ENCODE data around the gene AADACL4.
A peak's percentile ranks its signal among the peaks of the same experiment; 100 is the strongest.

The AADACL4 gene

DNA sequence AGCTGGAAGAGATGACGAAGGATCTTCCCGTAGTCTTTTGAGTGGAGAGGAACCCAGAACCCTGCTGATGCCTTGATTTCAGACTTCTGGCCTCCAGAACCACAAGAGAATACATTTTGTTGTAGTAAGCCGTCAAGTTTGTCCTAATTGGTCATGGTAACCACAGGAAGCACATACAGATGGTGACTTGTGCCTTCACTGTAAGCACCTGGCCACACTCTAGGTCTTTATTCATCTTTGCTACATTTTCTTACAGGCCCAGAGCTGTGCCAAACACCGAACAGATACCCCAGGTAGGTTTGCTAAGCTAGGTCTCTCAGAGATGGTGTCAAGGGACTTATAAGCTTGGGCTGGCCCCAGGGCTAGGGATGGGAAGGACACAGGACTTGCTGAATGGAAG lies 30.7 kb upstream of the AADACL4 start:
- DNase-seq, result no peak

DNA sequence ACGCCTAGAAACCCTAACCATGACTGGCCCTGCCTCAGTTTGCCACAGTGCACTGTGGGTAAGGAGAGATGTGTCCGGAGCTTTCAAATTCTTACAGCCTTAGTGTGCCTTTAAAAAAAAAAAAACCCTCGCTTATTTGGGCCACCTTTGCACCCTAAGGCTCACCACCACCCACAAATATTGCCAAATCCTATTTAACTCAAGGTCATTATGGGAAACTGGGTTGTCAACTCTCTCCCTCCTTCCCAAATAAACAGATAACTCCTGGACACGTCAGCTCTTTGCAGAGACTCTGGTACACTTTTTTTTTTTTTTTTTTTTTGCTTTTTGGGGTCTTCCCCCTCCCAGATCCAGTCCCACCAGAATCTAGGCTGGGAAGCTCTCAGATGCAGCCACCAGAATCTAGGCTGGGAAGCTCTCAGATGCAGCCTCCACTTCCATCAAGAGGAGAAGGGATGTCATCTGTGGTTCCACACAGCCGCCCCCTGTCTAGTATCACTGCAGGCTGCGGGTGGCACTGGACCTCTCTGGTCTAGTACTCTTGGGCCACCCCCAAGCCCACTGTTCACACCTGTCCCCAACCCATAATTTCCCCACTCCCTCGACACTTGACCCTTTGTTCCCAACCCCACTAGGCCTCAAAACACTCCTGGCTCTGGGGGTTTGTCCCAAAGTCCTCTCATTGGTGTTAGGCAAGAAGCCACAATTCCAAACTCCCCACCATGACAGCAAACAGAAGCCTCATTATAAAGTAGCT lies 29.3 kb upstream of the AADACL4 start:
- no peak for DNase-seq

DNA sequence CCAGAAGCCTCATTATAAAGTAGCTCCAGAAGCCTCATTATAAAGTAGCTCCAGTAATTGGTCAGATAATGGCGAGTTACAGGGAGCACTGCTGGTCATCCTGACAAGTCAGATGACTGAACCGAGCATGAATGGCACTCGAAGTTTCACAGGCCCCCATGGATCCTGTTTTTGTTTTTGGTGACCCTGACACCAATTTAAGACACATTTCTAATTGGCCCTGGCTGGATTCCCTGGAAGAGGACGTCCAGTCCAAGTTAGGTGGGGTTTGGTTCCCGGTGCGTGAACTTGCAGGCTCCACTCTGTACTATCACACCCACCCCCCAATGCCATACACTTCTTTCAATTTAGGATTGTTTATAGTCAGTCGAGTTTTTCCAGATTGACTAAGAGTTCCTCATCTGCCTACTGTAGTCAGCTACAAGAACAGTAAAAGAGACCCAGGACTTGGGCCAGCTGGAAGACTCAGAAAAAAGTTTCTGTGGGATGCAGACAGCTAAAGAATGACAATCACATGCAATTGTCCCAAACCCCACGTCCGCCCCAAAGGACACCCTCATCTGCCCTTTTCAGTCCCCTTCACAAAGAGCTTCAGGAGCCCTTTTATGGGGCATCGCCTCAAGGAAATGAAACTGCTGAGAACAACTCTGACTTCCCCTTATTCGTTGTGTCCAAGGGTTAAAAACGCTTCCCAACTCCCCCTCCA lies 28.6 kb upstream of the AADACL4 start:
- DNase-seq, result no peak

DNA sequence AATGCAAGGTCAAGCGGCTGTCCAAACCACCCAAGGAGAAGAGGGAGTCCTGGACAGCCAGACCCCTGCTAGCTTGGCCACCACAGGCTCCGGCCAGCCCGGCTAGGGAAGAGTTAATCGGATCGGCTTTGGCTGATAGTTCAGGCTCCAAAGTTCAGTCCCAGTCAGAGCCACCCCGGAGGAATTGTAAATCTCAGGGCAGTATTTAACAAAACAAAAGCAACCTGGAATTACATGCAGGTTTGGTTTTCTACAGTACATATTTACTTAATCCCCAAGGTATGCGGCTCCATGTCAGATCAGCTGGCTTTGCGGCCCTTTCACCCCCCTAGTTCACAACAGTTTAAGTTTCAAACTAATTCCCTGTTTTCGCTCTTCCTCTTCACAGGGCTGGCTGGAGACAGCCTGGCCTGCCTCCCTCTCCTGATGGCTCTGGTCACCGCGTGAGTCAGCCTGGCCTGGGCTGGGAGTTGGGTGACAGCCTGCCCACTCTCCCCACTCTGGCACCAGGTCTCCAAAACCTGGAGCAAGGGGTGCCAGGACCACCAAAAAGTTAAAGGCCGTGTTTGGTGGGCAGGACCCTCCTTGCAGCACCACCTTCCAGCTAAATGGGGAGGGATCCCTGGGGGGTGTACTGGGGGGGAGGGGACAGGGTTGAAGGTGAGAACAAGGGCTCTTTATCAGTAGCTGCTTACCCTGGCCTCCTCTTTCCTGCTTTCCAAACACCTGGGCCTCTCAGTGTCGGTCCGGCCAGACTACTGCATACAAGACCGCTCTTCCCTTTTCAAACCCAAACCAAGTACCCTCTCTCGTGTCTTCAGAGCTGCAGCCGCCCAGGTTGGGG lies 27.8 kb upstream of the AADACL4 start:
- no peak for DNase-seq

DNA sequence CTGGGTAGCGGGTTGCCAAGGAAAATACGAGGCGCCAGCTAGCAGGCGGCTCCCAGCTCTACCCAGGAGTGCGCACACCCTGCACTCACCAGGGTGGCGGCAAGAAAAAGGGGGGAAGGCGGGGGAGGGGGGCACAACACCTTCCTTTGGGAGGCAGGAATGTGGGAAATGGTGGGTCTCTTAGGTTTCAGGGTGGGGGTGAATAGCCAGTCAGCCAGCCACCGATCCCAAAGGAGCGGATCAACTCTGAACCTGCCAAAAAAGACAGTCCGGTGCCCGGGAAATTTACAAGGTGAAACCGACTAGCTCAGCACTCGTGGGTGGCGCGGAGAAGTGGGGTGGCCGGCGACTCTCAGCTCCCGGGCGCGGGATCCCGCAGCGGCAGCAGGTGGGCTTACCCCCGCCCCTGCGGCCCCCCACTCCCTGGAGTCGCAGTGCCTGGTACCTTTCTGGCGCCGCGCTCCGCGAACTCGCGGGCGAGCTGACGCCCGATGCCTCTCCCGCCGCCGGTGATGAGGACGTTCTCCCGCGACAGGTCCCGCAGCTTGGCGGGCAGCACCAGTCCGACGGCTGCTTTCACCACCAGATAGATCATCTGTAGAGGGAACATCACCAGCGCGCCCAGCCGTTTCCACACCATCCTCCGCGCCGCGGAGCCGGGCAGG lies 27.0 kb upstream of the AADACL4 start:
- no peak for DNase-seq

DNA sequence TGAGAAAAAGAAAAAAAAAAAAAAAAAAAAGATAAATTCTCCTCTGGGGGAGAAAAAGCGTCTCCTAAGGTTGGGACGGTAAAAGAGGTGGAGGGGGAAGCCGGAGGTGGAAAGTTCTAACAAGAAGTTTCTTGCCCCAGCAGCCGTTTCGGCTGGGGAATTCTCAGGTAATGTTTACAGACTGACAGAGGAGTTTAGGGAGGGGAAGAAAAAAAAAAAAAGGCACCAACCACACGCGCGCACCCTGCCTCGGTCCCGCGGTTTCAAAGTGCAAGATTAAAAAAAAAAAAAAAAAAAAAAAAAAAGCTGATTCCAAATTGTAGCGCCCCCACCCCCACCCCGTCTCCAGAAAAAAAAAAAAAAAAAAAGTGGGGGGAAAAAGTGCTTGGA lies 26.4 kb upstream of the AADACL4 start:
- no peak for DNase-seq

DNA sequence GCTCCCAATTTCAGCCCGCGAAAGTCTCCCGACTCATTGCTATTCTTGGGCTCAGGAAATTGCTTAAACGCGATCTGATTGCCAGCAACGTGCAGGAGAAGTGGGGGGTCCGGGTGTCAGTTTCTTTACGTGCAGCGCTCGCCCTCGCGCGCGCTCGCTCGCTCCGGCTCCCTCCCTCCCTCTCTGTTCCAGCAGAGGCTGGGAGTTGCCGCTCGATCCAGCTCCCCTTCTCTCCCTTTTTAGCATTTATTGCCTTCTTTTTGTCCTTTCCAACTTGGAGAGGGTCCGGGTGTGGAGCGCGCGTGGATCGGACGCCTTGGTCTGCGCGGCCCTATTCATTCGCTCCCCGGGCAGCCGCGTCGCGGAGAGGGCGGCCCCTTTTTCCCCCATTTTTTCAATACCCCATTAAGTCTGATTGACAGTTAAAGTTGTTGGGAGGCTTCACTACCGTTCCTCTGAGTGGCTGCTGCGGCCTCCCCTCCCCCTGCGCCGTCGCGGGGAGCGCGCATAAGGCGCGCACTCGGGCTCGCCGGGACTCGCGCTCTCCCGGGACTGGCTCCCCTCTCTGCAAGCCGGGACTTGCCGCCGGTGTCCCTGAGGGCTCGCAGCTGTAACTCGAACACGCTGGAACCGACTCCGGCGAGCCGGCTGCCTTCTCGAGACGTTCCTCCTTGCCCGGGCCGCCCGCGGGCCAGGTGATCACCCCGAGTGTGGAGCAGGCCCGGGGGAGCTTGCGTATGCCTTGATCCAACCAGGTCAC lies 25.8 kb upstream of the AADACL4 start, which contains the start of gene DHRS3:
TSS of gene DHRS3 (minus strand) at position 310 of the 760 bp plus-strand sequence. CDS start 862 bp downstream, outside the sequence.
- DNase-seq, result peak; percentile 76

DNA sequence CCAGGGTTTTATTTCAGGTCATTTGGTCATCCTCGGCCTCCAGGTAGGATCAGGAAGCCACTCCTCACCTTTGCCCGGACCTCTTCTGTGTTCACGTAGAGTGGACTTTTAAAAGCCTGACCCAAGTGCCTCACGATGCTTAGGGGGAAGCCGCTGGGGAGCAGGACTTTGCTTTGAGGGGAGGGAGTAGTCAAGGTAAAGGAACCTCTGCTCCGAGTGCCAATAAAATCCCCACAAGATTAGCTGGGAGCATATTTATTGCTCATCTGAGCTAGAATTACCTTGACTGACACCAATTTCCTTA lies 25.3 kb upstream of the AADACL4 start:
- no peak for DNase-seq

DNA sequence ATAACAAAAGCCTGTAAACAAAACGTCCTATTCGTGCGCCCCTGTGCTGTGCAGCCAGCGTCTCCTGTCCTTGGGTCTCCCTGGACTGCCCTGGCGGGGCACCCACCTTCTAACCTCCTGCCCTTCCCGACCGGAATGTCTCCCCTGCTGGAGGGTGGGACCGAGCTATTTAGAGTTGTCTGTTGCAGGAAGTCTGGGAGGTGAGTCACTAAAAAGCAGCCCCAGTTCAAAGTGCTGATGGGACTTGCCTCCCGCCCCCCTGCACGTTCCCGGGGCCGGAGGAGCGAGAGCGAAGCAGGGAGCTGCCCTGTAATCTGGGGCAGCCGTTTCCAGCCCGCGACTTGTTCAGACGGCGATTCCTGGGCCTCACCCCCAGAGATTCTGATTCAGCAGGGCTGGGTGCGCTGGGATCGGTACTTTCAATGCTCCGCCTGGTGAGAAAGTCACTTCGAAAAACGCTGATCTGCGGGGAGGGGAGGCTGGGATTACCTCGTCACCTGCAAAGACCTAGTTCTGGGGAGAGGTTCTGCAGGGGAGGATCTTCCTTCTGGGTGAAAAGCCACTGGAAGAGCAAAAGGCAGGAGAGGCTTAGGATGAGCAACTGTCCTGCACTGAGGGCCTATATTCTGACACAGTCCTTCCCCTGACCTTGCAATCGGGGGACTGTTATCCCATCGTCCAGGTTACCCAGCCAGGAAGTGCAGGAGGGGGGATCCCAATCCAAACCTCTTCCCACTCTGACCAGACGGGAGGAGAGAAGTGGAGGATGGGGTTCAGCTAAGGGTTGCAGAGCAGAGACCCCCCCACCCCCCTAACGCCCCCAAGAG lies 24.7 kb upstream of the AADACL4 start:
- peak; percentile 89 for DNase-seq

DNA sequence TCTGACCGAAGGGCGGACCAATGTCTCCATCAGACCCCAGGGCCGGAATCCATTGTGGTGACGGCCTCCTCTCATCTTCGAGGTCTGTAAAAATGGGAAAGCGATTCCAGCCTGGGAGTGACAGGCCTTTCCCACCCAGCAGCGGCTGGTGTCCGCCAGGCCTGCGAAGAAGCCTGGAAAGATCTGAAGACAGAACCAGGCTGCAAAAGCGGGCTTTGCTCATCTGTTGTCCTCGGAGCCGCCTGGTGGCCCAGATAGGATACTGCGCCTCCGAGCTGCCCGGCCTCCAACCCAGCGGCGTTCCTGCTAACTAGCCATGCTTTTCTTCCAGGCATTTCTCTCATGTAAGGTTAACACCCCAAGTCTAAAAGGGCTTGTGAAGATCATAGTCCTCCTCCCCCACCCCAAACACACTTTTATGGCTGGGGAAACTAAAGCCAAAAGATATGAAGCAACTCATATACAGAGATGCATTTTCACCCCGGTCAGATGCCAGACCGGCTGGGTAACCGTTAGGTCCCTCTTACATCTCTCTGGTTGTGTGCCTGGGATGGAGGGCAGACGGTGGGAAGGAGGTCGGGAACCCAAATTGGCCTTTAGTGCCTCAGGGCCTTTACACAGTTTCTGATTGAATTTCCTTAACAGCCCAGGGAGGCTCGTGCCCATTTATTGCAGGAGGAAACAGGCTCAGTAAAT lies 23.9 kb upstream of the AADACL4 start:
- peak; percentile 90 for DNase-seq

DNA sequence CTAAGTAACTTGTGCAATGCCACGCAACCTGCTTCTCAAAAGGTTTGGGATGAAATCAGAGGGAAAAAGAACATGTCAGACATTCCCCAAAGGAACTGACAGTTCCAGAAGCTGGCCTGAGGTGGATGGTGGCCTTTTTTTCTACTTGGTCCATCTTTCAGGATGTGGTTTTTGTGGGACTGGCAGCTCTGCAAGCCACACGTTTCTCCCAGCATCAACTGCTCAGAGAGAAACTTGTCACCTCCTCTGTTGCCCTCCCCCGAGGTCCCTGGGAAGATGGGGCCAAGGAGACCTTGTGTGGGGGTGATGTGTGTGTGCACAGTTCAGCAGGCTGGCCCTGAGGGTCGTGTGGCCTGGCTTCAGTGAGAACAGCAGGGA lies 23.4 kb upstream of the AADACL4 start:
- peak; percentile 43 for DNase-seq

DNA sequence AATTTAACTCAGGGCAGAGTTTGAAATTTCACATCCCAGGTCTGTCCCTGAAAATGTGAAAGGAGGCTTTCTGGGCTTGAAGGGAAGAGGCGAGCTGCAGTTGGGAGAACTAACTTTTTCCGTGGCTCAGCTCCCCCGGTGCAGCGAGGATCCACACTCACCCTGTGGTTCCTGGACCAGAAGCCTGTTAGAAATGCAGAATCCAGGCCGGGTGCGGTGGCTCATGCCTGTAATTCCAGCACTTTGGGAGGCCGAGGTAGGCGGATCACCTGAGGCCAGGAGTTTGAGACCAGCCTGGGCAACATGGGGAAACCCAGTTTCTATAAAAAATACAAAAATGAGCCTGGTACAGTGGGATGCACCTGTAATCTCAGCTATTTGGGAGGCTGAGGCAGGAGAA lies 23.0 kb upstream of the AADACL4 start:
- no peak for DNase-seq

DNA sequence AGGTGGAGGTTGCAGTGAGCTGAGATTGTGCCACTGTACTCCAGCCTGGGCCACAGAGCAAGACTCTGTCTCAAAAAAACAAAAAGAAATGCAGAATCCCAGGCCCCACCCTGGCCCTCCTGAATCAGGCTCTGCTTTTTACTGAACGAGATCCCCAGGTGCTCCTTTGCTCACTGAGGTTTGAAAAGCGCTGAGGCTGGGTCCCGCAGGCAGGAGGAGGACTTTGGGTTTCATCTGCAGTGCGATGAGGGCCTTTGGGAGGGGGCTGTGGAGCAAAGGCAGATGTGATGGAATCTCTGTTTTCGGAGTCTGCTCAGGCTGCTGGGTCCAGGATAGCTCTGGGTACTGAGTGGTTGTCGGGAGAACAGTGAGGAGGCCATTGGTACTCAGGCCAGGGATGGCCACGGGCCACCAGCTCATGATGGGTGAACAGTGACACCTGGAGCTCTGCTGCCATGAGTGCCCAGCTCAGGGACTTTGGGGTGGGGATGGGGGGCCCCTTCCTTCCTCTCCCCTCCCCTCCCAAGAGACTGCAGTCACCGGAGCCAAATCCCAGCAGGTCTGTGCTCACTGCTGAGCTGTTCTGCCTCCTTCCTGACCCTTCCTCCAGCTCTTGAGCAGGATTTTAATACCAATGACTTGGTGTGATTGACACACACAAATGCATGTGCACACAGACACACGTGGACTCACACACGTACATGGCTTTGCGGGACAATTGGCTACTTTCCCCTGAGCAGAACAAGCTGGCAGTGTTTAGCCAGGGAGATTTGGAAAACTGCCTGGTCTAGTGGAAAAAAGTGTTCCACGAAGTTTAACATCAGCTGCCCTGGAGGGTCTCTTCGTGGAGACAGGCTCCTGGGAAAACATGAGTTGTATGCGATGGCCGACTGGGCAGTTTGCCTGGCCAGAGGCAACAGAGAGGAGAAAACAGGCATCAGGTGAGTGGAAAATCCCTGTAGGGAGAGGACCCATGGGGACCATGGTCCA lies 22.2 kb upstream of the AADACL4 start:
- DNase-seq, result no peak

DNA sequence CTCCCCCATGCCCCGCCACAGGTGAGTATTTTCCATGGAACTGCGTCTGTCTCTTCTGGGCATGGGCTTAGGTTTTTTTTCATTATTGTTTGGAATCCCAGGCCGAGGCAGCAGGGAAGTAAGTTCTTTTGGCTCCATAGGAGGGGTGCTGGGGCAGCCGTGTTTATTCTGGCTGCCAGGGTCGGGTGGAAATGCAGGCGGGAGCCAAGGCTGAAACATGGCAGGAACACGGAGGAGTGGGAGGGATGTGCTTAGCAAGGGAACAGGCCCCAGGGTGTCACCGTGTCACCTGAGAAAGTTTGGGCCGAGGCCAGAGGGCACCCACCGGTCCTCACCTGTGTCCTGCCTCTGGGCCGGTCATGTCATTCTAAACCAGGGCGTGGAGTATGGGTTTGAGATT lies 21.4 kb upstream of the AADACL4 start:
- no peak for DNase-seq

DNA sequence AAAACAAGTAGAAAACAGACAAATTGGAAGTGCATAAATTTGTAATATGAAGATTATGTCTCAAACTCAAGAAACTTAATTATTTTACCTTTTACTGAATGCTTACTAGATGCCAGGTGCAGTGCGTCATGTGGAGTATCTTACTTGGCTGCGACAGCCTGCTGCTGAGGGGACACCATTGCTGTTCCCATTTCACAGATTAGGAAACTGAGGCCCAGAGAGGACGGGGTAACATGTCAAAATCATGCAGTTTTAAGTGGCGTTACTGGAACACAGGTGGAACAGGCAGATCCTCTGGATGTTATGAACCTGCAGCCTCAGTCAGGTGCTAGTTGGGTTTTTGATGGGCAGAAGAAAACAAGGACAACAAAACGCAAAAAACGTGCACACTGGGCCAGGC lies 18.6 kb upstream of the AADACL4 start:
- DNase-seq, result no peak

DNA sequence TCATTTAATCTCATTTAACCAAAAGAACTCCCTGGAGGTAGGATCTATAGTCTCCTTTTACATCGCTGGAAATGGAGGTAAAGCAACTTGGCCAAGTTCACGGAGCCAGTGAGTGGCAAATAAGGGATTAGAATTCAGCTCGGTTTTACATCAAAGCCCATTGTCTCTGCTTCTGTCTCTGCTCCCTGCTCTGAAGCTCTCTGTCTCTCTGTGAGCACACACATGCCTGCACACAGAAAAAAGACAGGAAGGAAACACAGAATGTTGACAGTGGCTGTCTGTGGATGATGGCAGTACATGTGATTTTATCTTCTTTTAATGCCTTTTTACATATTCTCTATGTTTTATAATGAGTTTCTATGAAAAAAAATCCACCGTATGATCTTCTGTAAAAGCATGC lies 17.0 kb upstream of the AADACL4 start:
- no peak for DNase-seq

DNA sequence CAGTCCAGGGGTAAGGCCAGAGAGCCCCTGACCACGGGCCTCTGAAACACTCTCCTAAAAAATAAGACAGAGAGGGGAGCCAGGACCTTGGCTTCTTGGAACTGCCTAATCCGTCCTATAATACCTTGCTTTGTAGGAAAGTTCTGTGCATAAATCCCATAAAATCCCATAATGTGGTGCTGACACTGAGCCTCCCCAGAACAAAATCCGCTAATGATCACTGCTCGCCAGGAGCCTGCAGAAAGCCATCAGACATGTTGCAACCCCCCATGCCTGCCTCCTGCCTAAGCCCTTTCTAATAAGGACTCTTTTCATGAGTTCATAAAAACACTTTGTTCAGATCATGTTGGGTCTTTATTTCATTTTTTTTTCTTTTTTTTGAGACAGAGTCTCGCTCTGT lies 16.6 kb upstream of the AADACL4 start:
- no peak for DNase-seq

DNA sequence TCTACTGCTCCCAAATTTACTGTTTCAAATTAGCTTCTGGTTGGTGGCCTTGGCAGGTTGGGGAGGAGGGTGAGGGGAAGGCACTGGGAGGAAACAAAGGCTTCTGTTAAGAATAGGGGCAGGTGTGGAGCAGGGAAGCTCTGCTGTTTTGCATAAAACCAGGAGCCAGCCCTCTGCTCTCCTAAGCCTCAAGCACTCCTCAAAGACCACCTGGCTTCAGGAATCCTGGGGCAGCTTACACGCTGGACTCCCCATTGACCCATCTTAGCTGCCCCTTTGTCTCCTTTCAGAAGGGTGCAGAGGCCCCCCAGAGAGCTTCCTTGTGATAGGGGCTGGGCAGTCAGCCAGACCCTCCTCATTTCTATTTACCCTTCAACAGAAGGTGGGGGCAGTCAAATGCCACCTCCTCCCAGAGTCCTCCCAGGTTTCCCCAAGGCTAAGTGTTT lies 14.4 kb upstream of the AADACL4 start:
- no peak for DNase-seq
